ENCODE results near the gene GAB2. TPM values are rescaled to one million over a fixed set of nuclear protein-coding genes. Genes with fewer than 3 reads are reported as not detected.

The GAB2 gene
- total RNA-seq, 1 experiment from 2014 or later: 3.3 TPM

DNA sequence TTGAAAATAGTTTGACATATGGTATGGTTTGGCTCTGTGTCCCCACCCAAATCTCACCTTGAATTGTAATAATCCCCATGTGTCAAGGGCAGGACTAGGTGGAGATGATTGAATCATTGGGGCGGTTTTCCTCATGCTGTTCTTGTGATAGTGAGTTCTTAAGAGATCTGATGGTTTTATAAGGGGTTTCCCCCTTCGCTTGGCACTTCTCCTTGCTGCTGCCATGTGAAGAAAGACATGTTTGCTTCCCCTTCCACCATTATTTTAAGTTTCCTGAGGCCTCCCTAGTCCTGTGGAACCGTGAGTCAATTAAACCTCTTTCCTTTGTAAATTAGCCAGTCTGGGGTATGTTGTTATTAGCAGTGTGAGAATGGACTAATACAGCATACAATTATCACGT is 236.9 kb downstream of the GAB2 start:
- Histone ChIP-seq H2BK15ac (ENCODE audit: low read depth, low read length) (no peak overlapping the region), H4K8ac (replicated peaks; ENCODE audit: insufficient read length, low read depth, low read length) (no peak overlapping the region), H3K23ac (ENCODE audit: insufficient read length, low read depth, low read length) (no peak overlapping the region), H3T11ph (ENCODE audit: low read length) (no peak overlapping the region), H3K56ac (ENCODE audit: insufficient read length, low read depth, low read length) (no peak overlapping the region), H3K18ac (ENCODE audit: insufficient read length, low read depth, low read length) (no peak overlapping the region), H4K5ac (ENCODE audit: insufficient read length, low read depth, low read length) (no peak overlapping the region), H2BK5ac (ENCODE audit: insufficient read length, low read length) (no peak overlapping the region), H3K4me2 (ENCODE audit: insufficient read depth, insufficient read length, low read length) (no peak overlapping the region), H3K27ac (ENCODE audit: insufficient read length, low read depth, low read length) (no peak overlapping the region), H3K4ac (ENCODE audit: low read depth, low read length) (no peak overlapping the region), H3K79me1 (ENCODE audit: insufficient read depth, low read depth, low read length, poor library complexity, severe bottlenecking) (no peaks in the 10 kb centered on the region), H2AFZ (ENCODE audit: low read length) (no peak overlapping the region), H3K27me3 (ENCODE audit: insufficient read depth, low read length) (no peaks in the 10 kb centered on the region), H3K4me1 (ENCODE audit: insufficient read depth, low read length) (no peaks in the 10 kb centered on the region), H3K79me2 (ENCODE audit: insufficient read depth, low read length) (no peaks in the 10 kb centered on the region), H3K23me2 (ENCODE audit: insufficient read length, low read depth, low read length, poor library complexity, severe bottlenecking) (no peaks in the 10 kb centered on the region), H4K91ac (ENCODE audit: insufficient read length, low read depth, low read length) (no peak overlapping the region), H2AK5ac (ENCODE audit: insufficient read length, low read length) (no peak overlapping the region), H3K14ac (ENCODE audit: insufficient read depth, low read length) (no peak overlapping the region), H2BK120ac (ENCODE audit: low read depth, low read length, poor library complexity, severe bottlenecking) (no peak overlapping the region), H2BK12ac (ENCODE audit: insufficient read length, low read depth, low read length) (no peak overlapping the region), H3K9me3 (ENCODE audit: control insufficient read depth, low read depth, low read length) (no peaks in the 10 kb centered on the region), H2BK20ac (ENCODE audit: low read depth, low read length, poor library complexity, severe bottlenecking) (no peak overlapping the region), H3K9ac (ENCODE audit: extremely low read depth, insufficient read length, low read length) (no peak overlapping the region), H4K20me1 (ENCODE audit: control insufficient read depth, insufficient read depth, insufficient read length) (peaks cover 2% of the 10 kb centered on the region)
- Mint-ChIP-seq H3K27ac (no peak overlapping the region), H3K27me3 (ENCODE audit: low read depth) (no peaks in the 10 kb centered on the region), H3K4me3 (no peak overlapping the region), H3K9me3 (no peaks in the 10 kb centered on the region), H3K4me1 (peaks cover 3 to 4% of the 10 kb centered on the region in 2 experiments; a peak in 2 of 4 replicates), H3K36me3 (ENCODE audit: insufficient read depth in 1 of 3, low read depth in 3 of 3) (peaks cover 0 to 4% (median 0%) of the 10 kb centered on the region in 3 experiments; a peak in 1 of 7 replicates)
- no CpG with 5 or more reads among the region's 4 CpGs for WGBS (ENCODE audit: extremely low coverage, insufficient read length, low lambda C conversion rate)
- TF ChIP-seq, protein P1, sequence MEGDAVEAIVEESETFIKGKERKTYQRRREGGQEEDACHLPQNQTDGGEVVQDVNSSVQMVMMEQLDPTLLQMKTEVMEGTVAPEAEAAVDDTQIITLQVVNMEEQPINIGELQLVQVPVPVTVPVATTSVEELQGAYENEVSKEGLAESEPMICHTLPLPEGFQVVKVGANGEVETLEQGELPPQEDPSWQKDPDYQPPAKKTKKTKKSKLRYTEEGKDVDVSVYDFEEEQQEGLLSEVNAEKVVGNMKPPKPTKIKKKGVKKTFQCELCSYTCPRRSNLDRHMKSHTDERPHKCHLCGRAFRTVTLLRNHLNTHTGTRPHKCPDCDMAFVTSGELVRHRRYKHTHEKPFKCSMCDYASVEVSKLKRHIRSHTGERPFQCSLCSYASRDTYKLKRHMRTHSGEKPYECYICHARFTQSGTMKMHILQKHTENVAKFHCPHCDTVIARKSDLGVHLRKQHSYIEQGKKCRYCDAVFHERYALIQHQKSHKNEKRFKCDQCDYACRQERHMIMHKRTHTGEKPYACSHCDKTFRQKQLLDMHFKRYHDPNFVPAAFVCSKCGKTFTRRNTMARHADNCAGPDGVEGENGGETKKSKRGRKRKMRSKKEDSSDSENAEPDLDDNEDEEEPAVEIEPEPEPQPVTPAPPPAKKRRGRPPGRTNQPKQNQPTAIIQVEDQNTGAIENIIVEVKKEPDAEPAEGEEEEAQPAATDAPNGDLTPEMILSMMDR (conservative IDR thresholded peaks at IDR 0.05): no peak
- DNase-seq: no peak

All from H9 (cell line).